ENCODE data around the gene SPTLC3.

Gene SPTLC3

GRCh38 chr20:13034936-13035335, 26.2 kb downstream of the SPTLC3 start:
- no peak for DNase-seq

GRCh38 chr20:13035399-13036152, 26.8 kb downstream of the SPTLC3 start:
- DNase-seq: no peak

- no peak for DNase-seq
These were observed 29.0 kb downstream of the SPTLC3 start for GRCh38 chr20:13037727-13038126.

GRCh38 chr20:13041574-13042457, 33.0 kb downstream of the SPTLC3 start:
- DNase-seq: no peak

DNA sequence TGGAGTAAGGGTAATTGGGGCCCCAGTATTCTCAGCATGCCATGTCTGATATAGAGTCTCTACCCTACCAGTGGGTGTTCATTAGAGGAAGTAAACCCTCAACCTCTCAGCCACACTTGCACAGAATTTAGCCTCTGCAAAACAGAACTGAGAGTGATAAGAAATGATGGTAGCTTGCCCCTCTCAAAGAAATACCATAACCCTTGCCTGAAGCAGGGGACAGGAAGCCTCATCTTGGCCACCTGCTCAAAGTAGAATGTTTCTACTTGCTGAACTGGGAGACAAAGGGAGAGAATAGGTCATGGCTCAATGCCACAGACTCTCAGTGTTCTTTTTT, 33.7 kb downstream of the SPTLC3 start:
- no peak for DNase-seq

- no peak for DNase-seq
These were observed 37.6 kb downstream of the SPTLC3 start for GRCh38 chr20:13046409-13046808.

DNA sequence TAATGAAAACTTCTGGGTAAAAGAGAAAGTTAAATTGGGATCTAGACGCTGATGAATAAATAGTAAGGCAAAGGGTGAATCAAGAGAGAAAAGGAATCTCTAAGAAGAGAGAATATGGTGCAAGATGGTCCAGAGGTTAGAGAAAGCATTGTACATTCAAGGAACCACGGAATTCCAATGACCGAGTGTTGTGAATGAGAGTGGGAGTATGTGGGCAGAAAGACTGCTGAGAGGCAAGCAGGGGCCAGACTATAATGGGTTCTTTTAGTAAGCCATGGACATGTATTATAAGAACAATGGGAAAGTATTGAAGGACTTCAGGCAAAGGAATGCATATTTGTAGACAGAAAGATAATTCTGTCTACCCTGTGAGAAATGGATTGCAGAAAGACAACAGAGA, 45.2 kb downstream of the SPTLC3 start:
- no peak for DNase-seq

DNA sequence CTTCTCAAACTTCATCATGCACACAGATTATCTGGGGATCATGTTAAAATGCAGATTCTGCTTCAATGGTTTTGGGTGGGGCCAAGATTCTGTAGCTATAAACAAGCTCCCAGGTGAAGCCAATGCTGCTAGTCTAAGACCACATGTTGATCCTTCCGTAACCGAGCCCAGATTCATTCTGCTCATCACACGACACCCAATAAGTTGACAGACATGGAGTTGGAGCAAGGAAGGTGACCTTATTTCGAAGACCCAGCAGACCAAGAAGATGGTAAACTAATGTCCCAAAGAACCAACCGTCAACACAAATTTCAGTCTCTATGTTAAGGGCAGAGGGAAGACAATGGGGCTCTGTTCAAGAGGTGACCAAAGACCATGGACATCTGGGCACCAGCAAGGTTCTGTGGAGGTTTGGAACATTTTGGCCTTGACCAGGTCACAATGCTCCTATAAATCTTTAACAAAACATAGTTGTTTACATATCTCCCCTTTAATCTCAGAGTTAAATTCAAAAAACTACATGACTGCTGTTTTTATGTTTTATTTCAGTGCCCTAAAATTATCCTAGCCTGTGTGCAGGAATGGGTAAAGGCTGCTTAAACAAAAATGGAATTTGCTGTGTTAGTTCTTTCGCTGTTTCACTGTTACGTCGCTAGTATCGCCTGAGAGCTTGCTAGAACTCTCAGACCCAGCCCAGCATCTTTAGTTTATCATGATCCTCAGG, 50.1 kb downstream of the SPTLC3 start:
- DNase-seq: no peak

- no peak for DNase-seq
These were observed 50.8 kb downstream of the SPTLC3 start for GRCh38 chr20:13059398-13060136.

GRCh38 chr20:13060327-13060726, 51.6 kb downstream of the SPTLC3 start:
- DNase-seq: no peak

- DNase-seq: no peak
These were observed 52.6 kb downstream of the SPTLC3 start for GRCh38 chr20:13061381-13061780.

GRCh38 chr20:13062789-13063188, 54.0 kb downstream of the SPTLC3 start:
- no peak for DNase-seq

GRCh38 chr20:13068336-13068735, 59.6 kb downstream of the SPTLC3 start:
- DNase-seq: no peak

GRCh38 chr20:13081877-13082276, 73.1 kb downstream of the SPTLC3 start:
- DNase-seq: no peak

DNA sequence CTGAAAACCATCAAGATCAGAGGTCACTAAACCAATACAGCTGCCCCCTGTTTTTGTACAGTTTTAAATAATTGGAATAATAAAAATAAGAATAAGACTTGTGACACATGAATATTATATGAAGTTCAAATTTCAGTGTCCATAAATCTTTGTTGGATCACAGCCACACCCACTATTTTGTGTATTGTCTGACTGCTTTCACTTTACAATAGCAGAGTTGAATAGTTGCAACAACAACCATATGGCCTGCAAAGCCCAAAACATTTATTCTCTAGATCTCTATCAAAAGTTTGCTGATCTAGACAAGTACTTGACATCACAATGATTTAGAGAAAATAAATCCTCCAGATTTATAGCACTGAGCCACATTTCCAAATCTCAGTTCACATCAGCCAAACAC, 73.6 kb downstream of the SPTLC3 start:
- no peak for DNase-seq

GRCh38 chr20:13085275-13085674, 76.5 kb downstream of the SPTLC3 start:
- no peak for DNase-seq

GRCh38 chr20:13089950-13090469, 81.2 kb downstream of the SPTLC3 start:
- no peak for DNase-seq

GRCh38 chr20:13092111-13092510, 83.3 kb downstream of the SPTLC3 start:
- no peak for DNase-seq

- no peak for DNase-seq
These were observed 86.2 kb downstream of the SPTLC3 start for GRCh38 chr20:13094976-13095375.

DNA sequence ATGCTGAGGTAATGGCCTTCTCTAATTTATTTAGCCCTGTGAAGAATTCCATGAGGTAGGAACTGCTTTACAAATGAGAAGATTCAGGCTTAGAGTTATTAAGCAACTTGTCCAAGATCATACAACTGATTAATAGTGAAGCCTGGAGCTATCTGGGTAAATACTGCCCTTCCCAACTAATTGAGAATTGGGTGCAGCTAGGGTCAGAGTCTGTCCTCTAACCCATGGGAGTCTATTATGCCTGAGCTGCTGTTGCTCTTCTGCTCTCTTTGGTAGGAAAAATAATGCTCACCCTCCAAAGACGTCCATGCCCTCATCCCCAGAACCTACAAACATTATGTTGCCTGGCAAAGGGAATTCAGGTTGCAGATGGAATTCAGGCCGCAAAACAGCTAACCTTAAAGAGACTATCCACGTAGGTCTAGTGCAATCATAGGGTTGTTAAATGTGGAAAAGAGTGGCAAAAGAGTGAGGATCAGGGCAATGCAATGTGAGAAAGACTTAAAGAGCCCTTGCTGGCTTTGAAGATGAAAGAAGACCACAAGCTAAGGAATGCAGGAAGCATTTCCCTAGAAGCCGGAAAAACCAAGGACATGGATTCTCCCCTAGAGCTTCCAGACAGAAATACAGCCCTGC, 90.1 kb downstream of the SPTLC3 start:
- no peak for DNase-seq

GRCh38 chr20:13099676-13100075, 90.9 kb downstream of the SPTLC3 start:
- DNase-seq: no peak

DNA sequence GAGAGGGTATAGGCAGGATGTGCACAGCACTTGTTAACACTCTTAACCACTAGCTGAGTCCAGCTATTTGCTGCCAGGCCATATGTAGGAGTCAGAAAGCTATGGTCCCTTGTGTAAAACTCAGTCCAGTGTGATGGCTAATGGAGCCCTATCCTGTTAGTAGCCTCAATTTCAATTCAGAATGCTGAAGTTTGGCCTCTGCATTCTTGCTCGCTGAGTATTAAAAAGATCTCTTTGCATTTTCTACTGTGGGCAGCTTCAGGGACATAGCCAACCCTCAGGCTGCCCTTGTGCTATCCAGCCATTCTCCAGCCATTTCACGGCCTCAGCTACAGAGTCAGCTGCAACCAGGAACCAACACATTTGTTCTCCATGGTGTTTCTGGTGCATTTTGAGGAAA, 92.5 kb downstream of the SPTLC3 start:
- no peak for DNase-seq

All from GOT3 (cell line).